Measurements from ENCODE around the gene HM13.
A peak's percentile ranks its signal among the peaks of the same experiment; 100 is the strongest.
"Not testable (repeated sequence)": the region's sequence is repeated elsewhere in the genome, so short reads cannot be mapped to it uniquely, and the experiment has no call there.

The HM13 gene

GRCh38 chr20:31543966-31544598, 29.8 kb downstream of the HM13 start:
- no peak for DNase-seq

DNA sequence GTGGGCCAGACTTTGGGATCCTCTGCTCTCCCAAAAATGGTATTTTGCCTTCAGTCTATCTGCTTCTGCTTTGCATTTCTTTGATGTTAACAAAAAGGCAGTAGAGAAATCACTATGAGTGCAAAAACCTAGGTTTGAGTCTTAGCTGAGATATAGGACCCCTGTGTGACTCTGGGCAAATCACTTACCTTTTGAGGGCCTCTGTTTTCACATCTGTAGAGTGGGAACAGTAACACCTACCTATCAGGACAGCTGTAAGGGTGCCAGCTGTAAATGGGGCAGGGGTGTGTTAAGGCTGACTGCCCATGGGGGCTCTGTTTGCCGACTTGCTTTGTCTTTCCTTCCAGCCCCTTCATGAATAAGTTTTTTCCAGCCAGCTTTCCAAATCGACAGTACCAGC, 30.4 kb downstream of the HM13 start:
- no peak for DNase-seq

GRCh38 chr20:31545621-31546040, 31.4 kb downstream of the HM13 start:
- DNase-seq = not testable (repeated sequence)

- peak; percentile 85 for DNase-seq
These were observed 32.9 kb downstream of the HM13 start for GRCh38 chr20:31547017-31547675.

GRCh38 chr20:31547720-31548298, 33.6 kb downstream of the HM13 start:
- DNase-seq = no peak

DNA sequence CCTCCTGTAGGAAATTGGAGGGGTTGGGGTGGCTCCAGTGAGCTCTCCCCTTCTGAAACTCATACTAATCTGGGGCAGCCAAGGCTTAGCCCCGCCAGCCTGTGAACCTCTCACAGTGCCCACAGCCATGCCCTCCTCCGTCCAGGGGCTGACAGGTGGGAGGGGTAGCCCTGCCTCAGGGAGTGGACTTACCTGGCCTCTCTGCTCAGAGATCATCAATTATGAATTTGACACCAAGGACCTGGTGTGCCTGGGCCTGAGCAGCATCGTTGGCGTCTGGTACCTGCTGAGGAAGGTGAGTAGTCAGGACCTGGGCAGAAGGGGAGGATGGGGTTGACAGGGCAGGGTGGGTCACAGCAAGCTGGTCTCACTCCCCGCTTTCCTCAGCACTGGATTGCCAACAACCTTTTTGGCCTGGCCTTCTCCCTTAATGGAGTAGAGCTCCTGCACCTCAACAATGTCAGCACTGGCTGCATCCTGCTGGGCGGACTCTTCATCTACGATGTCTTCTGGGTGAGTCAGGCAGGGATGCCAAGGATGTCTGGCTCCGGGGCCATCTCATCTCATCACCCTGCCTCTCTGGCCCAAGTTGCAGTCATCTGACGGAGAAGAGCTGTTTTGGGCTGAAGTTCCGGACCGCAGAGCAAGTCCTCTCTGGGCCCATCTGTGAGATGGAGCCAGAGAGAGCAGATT, 34.7 kb downstream of the HM13 start:
- no peak for DNase-seq

DNA sequence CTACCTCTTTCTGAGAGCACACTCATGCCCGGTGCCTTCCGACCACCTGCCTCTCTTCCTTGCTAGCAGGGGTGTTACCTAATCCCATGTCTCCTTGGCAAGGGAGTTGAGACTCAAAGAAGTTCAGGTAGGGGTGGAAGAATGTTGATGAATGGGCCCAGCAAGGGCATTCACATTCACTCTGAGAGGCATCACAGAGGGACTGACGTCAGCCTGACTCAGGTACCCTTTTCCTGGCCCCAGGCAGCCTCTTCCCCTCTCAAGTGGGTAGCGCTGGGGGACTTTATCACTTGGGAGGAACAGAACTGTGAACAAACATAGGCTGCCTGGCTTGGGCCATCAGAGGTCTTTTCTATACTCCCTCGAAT, 35.3 kb downstream of the HM13 start:
- no peak for DNase-seq

DNA sequence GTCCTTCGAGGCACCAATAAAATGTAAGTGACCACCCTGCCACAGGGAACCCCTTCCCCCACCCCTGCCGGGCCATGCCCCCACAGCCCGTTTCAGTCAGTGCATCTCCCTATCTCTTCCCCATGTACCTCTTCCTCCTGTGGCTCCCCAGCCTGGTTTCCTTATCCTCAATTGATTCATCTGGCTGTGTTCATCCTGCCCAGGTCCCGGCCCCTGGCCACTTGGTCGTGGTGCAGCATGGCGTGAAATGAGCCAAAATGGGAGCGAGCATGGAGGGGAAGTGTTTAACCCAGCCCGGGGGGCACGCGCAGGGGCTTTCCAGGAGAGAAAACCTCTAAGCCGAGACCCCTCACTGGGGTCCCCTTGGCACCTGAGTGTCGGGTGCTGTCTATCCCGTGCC, 35.9 kb downstream of the HM13 start:
- no peak for DNase-seq

GRCh38 chr20:31551163-31552081, 37.2 kb downstream of the HM13 start:
- no peak for DNase-seq

- no peak for DNase-seq
These were observed 41.0 kb downstream of the HM13 start for GRCh38 chr20:31555203-31555775.

DNA sequence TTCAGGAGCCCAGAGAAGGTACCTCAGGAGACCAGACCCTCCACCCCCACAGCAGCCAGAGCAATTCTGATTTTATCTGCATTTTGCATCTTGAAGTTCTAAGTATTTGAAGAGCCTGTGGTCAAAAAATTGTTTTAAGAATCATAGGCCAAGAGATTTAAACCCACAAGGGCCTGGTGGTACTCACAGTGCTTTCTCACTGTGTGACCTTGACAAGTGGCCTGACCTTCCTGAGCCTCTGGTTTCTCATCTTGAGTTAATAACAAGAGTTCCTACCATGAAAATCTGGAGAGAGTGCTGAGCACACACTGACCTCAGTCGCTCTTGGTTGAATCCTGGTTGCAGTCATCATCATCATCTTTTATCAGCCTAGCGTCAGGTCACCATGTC, 45.5 kb downstream of the HM13 start:
- DNase-seq = no peak

GRCh38 chr20:31560094-31560745, 46.0 kb downstream of the HM13 start:
- DNase-seq = no peak

GRCh38 chr20:31560746-31561598, 46.7 kb downstream of the HM13 start:
- no peak for DNase-seq

GRCh38 chr20:31562241-31562640, 48.0 kb downstream of the HM13 start:
- DNase-seq = no peak

- no peak for DNase-seq
These were observed 50.0 kb downstream of the HM13 start for GRCh38 chr20:31564284-31564683.

DNA sequence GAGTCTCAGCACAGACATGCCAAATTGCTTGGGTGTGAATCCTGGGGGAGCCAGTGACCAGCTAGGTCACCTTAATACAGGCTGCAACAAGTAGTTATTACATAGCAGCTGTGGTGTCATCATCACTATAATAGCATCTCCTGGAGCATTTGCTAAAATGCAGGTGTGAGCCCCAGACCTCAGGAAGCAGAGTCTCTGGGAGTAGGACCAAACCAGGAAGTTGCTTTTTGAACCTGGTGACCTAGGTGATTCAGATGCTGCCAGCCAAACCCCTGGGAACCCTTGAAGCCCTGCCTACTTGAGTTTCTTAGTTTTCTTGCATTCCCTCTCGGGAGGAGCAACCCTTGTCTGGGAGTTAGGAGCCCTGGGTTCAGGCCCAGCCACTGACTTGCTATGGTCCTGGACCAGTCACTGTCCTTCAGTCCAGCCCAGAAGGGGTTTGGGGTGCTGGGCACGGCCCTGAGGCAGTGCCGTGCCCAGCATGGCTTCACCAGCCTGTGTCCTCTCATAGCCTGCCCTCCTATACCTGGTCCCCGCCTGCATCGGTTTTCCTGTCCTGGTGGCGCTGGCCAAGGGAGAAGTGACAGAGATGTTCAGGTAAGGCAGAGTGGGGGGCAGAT, 51.6 kb downstream of the HM13 start:
- DNase-seq = no peak

DNA sequence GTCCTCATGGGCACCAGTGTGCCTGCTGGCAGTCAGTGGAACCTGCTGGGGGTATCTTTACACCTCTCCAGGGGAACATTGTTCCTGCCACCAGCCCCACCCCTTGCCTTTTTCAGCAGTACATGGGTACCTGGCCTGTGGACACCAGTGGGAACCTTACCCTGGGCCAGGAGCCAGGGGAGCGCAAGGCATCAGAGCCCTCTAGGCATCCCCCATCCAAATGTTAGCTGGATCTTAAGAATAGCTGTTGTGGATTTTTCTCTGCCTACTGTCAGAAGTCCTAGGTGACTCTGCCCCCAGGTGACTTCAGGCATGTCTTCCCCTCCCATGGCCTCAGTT, 52.0 kb downstream of the HM13 start:
- no peak for DNase-seq

DNA sequence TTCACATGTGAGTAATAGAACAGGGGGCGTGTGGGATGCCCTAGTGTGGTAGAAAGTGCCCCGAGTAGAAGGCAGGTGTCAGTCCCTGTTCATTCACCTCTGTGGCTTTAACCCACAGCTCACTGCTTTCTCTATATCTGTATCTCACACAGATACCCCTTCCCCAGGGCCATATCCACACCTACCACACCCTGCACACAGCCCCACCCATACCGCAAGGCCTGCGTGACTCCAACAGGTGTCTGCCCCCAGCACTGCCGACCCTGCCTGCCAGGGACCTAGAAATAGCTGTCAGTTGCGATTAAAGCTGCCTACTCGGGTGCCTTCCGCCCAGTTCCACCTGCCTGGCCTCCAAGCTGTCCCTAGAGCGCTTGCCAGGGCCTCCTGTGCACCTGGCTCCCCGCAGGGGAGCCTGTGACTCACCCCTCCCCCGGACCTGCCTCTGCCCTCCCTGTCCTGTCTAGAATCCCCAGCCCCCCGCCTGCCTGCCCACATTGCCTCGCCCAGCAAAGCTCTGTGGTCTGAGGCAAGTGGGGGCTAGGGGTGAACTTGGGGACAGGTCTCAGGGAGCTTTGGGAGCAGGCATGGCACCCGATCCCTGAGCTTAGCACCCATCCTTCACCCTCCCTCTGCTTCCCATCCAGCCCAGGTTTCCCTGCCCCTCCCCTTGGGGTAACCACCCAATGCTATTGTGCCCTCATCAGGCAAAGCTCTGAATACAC, 52.6 kb downstream of the HM13 start:
- DNase-seq = no peak

DNA sequence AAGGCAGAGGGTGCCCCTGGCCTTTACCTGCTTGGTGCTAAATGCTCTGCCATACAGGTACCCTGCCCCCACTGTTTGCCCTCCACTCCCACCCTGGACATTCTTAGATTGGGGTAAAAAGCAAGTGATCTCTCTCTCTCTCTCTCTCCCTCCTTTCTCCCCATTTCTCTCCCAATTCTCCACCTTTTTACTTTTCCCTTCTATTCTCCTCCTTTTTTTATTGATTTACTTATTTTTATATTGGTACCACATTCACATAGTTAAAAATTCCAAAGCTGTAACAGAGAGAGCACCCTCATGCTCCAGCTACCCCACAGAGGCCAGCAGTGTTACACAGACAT, 53.1 kb downstream of the HM13 start:
- no peak for DNase-seq
